HCEC 1CT (cell line): ENCODE data around the gene HOXB7.

Source experiments
- DNase-seq: peaks from one replicate; pipeline ENCODE4 v3.0.0-alpha.2; 2017

Gene HOXB7

DNA sequence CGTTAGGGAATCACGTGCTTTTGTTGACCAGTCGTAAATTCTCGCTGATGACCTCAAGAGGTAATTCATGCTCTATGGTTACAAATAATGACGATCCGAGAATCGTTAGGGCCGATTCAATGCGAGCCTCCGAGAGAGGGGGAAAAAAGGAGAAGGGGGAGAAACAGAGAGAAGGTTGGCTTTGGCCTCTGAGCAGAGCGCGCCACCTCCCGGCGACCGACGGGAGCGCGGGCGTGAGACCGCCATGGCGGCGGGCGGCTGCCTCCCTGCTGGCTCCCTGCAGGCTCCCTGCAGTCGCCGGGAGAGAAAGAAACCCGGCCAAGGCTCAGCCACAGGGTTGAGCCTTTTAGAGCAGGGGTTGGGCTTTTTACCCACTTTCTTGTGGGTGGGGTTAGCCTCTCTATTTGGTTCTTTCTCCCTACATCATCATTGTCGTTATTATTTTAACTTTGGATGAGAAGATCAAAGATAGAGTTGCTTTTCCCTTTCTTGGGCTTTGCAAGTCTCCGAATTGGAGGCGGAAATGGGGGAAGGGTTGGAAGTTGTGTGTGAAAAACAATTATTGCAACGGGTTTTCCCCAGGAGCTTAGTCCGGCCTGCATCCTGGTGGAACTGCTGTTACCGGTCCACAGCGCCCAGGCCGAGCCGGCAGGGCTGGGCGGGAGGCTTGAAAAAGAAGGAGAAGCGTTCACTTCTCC lies 16.8 kb downstream of the HOXB7 start:
- peak; percentile 88 for DNase-seq

DNA sequence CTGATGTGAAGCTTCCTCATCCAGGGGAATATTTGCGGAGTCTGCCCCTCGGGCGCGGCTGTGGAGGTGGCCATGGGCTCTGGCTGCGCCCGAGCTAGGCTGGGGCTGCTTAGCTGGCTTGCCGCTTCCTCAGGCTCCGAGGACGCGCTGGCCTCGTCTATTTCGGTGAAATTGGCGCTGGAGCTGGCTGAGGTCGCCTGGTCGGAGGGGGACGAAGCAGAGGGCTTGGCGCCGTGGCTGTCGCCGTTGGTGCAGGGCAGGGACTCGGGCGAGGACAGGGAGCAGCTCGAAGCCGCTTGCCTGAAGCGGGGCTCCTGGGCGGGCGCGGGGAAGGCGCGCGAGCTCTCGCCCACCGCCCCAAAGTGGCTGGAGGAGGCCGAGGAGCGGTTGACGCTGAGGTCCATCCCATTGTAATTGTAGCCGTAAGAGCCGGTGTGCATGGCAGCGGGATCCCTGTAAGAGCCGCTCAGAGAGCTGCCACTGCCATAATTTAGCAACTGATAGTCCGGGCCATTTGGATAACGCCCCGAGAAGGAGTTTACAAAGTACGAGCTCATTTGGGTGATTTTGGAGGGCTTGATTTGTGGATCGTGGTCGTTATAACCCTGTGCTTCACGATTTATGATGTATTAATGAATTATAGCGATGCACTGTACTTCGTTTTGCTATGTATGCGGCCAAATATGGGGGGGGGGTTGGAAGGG lies 17.5 kb downstream of the HOXB7 start, which contains the start of gene HOXB5:
Gene HOXB5, minus strand, starts transcription at position 654 of the 704 bp plus-strand sequence. Its CDS starts 97 bp downstream, at position 557.
- peak; percentile 58 for DNase-seq

DNA sequence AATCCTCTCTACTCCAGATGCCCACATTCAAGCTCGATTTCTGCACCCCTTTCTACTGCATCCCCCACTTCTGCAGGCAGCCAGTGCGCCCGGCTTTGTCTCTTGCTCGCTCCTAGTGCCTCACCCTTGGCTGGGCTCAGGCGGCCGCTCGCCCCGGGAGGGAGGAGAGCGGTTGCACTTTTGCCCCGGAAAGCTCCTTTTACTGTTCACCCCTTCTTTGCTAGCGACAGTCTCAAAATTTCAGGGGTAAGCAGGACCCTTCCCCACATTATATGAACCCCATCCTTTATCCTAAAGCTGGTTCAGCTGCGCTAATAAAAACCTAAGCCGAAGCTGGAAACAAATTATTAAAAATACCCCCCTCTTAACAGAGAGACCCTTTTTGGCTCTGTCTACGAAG lies 18.2 kb downstream of the HOXB7 start:
- peak; percentile 52 for DNase-seq

DNA sequence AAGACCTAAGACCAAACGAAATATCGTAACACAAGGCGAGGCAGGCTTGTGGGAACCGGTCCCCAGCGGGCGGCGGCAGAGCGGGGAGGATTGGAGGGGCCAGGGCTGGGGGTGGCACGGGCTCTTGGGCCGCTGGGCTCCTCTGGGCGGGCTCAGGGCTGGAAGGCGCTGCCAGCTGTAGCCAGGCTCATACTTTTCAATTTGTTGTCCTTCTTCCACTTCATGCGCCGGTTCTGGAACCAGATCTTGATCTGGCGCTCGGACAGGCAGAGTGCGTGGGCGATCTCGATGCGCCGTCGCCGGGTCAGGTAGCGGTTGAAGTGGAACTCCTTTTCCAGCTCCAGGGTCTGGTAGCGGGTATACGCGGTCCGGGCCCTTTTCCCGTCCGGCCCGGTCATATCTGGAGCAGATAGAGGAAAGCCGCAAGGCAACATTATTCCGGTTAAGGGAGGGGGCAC lies 18.7 kb downstream of the HOXB7 start:
- peak; percentile 48 for DNase-seq

DNA sequence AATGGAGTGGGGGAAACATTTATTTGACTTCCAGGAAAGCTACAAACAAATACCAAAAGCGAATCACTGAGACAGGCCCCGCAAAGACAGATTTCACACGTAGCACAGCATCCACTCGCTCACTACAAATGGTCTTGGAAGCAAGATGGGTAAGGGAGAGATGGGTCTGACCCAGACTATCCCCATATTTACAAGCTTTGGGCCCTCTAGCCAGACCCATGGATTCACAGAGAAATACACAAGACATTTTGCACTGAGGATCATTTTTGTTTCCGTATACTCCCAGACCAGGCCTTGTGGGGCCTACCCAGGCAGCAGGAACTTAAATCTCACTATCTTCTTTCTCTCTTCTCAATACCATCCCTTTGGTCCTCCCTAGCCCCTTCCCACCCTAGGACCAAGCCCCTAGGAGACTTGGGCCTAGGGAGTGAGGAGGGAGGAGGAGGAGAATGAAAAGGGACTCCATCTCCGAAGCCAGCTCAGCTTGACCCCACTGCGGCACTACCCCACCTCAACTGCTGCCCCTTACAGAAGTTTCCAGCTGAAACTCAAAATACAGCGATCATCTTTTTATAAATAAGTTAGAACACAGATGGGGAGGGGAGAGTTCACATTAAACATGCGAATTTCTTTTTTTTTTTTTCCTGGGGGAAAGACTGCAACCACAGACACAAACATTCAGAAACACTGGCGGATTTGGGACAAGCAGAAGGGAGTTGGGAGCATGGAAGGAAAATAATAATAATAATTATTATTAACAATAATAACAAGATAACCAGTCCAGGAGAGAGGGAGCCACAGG lies 19.4 kb downstream of the HOXB7 start:
- DNase-seq = no peak

DNA sequence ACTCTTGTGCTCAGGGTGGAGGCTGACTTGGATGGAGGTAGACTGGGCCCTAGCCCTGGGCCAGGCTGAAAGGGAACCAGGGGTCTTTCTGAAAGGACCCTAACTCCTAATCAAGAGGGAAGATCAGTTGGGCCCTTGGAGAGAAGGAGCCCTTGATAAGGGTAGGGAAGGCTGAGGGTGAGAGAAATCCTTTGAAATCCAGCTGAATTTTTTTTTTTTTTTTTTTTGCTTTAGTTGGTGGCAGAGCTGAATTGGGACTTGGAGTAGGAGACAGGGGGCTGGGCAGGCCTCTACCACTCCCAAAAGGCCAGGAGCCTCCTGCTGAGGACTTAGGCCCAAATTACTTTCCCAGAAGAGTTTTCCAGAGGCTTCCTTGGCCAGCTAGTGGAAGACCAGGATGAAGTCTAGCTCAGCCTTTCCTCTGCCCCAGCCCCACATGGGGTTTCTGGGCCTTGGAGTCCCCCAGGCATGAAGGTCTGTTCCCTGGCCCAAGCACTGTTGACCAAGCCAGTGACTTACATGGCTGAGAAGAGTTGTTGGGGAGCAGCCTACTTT lies 20.1 kb downstream of the HOXB7 start:
- DNase-seq = no peak

DNA sequence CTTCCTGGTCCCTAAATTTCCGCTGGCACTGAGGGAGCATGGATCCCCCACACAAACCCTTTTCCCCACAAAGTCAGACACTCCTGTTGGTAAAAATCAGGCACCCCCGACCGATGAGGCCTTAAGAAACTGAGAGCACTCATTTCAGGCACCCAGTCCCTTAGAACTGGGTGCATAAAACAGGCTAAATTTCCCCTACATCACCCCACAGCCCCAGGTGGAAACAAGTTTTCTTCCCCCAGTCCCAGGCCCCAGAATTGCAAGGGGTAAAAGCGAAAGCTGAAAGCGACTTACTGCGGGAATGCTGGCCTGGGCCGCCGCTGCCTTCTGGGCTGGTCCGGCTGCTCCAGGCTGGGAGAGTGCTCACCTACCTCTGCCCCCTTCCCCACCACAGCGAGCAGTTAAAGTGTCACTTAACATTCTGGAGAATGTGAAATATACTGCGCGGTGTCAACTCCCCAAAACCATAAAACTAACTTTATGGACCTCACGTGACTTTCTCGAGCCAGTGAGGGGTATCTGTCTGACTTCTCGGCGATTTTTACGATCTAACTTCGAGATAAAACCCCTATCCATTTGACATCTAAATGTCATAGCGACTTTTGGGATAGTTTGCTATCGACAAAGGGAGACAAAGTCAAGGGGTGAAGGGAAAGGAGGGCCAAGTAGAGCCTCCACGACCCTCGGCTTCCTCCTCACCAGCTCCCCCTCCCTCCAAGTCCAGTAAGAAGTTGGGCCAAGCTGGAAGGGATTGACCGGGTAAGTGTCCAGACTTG lies 20.8 kb downstream of the HOXB7 start, which contains the start of gene HOXB3:
Gene HOXB3, minus strand, starts transcription at position 411 of the 776 bp plus-strand sequence. CDS start 37,767 bp downstream, outside the sequence.
- peak; percentile 35 for DNase-seq

DNA sequence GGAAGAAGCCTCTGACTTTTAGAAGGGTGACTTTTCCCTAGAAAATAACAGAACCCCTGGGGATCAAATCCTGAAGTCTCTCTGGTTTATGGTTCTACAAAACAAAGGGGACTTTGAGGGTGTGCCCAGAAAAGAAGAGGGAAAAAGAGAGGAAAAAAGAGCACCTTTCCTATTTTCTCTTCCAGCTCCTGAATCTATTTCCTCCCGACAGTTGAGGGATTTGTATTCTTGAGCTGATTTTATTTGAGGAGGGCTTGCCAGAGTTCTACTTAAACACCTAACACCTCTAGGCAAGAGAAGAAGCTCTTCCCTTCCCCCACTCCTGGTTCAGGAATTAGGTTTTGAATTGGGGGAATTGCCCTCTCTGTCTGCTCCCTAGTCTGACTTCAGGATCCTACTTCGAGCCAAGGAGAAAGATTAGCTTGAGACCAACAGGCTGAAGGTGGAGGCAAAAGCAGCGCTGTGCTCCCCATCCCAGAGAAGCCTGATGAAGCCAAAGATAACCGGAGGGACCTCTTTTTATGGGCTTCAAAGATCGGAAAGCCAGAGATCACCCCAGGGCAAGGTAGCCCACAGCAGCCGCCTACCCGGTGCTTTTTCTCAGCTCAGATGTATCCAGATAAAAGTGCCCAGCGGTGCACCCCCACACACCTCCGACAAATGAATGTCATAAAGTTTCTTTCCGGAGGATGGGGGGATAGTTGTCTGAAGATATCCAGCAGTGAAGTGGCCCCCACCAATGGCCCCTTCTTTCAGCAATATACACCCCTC lies 21.6 kb downstream of the HOXB7 start:
- DNase-seq = no peak

DNA sequence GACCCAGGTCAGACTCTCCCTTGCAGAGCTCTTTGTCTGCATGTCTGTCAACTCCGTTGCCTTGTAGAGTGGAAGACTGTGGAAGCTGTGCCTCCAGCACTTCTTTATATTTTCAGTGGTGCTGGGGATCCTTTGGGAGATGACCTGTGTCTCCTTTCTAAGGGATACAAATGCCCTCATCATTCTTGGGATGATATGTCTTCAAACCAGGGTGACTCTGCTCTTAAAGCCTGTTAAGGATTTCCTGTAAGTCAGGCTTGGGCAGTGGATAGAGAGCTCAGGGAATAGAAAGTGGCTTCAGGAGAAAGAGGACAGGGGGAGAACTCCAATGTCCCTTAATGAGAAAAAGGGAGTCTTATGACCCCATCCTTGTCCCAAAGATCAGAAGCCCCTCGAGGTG lies 22.3 kb downstream of the HOXB7 start:
- peak; percentile 43 for DNase-seq

DNA sequence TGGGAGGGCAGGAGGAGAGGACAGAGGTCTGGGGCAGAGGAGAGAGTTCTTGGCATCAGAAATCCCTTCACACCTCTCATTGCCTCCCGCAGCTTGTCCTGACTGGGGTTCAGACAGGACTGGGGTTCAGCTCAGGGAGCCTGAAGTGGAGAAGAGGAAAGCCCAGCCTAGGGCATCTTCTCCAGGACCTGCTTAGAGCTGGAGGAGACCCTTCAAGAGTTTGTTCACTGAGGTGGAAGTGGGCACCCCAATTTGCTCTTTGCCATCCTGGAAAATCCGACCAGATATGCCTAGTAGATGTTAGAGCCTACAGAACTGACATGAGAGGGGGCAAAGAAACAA lies 22.8 kb downstream of the HOXB7 start:
- no peak for DNase-seq

DNA sequence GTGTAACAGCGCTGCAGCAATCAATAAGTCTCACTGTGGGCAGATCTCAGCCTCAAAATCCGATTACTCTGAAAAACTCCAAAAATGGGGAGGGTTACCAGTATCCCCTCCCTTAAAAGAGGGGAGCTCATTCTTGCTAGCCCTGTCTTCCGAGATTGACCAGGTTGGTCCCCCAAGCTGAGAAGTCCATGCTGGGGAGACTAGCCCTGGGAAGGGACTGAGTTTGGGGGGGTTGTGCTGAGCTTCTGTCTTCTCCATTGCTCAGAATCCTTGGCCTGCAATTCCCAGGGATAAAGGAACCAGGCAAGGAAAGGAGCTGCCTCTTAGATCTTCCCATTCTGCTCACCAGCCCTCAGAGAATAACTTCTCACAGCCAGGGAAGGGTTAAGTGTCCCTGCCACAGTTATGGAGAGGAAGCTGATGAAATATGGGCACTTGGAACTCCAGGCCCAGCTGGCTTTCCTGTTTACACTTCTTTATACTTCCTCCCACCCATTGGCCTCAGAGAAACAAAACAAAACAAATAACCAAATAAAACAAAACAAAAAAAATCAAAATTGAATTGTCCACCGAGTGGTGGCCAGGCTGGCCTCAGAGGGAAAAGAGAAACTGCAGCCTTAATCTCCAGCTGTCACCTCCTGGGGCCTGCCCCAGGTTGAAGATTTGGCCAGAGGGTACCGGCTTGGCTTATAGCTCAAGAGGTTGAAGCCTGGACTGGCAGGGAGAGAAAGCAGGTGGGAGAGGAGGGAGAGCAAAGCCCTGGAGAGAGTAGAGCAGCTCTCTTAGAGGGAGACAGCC lies 23.3 kb downstream of the HOXB7 start:
- DNase-seq = peak; percentile 58

DNA sequence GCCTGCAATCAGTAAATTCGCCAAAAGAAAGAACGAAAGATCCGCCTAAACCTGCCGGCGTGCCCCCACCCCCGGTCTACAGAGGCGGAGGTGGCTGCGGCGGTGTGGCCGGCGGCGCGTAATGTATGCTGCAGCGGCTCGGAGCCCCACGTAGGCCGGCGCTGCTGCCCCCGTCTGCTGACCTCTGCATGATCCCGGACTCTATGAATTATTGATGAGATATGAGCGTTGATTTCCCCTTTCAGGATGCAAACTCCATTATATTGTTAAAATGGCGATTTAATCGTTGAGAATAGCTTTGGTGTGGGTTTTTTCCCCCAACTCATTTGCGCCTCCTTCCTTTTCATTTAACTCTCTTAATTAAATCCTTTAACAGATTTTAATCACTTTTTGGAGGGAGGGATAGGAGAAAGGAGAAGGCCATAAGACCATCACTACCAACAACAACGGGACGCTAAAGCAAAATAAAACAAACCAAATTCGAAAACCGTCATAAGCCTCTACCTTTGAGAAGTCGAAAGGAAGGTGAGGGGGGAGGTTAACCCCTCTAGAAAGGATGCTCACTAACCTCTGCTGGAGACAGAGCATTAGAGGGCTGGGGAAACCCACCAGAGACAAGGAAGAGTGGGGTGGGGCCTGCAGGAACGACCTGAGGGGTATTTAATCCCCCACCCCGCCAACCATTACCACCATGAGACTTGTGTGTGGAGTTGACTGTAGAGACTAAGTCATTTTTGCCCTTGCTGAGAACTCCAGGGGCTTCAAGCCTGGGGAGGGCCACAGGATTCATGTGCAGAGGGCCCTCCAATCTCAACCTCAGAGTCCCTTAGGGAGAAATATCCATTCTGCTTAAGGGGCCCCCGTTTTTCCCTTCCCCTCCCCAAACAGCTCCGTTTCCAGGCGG lies 24.2 kb downstream of the HOXB7 start:
- DNase-seq = no peak

DNA sequence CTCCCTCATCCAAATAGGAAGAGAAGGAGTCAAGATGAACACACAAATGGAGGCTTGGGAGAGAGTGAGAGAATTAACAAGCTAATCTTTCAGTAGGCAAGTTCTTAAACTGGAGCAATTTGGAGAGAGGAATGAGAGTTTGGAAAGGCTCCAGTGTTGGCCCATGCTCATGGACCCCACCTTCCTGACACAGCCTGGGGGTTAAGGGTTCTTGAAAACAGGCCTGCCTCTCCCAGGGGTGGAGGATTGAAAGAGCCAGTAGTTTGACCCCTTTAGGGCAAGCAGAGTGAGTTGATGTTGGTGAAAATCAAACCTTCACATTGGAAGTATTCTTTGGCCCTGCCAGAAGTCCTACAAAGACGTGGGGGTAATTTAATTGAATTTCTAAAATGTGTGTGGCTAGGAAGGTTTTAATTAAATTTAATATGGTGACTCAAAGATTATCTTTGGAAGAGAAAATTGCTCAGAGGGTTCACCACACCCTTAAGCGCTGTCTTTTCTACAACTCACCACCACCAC lies 26.5 kb downstream of the HOXB7 start:
- DNase-seq = no peak

DNA sequence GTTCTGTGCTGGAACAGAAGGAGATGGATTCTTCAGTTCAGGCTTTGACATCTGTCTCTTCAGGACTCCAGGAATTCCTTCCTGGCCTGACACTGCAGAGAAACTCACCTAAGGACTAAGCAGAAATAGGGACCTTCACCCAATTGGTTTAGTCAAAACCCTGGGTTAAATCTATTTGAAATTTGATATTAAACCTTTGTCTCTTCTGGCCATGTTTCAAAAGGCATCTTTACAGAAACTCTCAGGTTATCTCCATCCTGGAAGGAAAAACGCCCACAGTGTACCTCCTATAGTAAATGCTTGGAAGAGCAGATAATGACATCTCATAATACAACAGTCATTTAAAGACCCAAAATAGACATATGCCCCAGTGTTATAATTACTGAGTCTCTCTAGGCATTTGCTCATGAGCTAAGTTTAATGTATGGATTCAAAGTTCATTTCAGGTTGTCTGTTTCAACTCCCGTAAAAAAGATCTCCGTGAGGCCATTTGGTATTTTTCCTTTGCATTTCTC lies 27.1 kb downstream of the HOXB7 start:
- DNase-seq = no peak

DNA sequence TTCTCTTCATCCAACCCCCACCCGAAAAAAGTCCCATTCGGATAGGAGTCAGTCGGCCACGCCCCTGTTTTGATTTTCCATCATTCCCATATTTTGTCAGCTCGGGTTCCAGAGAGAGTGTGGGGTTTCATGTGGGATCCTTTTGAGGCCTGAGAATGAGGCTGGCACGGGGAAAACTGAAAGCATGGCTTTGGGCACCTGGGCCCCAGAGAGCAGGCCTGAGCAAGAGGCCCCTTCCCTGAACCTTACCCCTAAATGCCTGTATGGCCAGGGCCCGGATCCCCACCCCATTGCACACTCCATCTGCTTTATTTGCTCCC lies 28.1 kb downstream of the HOXB7 start:
- DNase-seq = no peak

DNA sequence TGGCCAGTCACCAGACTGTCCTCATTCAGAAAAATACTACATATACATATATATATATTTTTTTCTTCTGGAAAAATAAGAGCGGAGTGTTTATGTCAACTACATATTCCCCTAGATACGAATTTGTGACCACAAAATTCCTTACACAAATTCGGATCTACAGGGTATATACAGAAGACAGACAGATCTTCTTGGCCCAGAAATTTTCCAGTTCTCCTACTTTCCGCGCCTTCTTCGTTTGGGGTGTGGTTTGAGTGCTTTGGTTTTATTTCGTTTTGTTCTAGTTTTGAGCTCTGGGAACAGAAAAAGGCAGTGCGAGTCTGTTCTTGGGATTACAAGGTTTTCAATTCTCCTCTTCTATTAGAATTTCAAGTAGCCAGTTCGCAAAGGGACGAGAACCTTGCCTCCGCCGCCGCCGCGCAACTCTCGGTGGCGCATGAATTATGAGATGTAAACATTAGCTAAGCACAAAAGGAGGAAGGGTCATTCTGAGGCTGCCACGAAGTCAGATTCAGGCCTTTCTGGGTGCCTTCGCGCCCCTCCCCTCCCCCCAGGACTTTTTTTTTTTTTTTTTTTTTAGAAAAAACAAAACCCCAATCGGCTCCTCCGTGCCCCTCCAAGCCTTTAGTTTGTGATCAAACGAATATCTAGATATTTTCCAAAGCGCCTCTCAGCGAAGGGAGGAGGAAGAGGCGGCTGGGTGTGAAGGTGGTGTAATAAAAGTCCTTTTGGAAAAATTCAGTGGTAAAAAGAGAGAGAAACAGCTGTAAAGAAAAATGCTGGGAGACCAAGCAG lies 30.9 kb downstream of the HOXB7 start:
- no peak for DNase-seq

DNA sequence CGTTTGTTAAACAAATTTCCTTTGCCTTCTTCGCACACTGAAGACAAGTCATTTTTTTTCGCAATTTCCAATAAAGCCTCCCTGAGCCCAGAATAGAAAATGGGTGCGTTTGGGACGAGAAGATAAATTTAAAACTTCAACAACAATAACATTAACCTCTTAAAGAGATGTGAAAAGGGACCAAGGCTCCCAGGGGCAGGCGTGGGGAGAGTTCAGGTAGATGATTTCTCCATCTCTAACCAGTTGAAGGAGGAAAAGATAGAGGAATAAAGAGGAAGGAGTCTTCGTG lies 31.4 kb downstream of the HOXB7 start:
- DNase-seq = no peak

DNA sequence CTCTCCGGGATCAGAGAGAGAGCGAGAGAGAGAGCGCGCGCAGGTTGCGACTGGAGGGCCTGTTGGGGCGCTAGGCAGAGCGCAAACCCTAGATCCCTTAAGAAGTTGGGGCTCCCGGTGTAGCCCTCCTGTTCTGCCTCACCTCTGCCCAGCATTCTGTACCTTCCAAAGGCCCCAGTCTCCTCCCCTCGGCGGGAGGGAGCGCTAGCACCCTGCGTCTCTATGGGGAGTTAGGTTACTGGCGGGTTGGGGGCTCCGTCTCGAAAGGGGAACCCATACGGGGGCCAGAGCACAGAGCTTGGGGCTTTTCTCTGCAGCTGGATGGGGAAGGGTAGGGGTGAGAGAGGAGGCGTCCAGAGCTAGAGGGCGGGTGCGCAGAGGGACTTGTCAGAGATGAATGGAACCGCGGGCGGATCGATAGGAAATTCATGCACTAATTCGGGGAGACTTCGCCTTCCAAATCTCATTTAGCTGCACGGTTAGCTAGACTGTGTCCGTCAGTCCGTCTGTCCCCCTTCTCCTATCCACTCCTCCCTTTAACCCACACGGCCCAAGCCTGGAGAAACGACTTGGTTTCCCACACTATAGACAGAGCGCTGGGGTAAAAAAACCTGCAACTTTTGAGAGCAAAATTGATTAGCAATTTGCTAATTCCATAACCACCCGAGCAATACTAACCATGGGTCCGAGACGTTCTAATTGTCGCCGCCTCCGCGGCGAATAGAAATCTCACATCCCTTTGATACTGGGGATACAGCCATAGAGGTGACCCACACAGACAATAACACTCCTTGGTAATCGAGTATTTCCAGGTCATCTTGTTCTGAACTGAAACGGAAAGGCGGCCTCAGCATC lies 32.0 kb downstream of the HOXB7 start:
- DNase-seq = no peak
